Measurements from ENCODE around the gene RO60.

GRCh38 chr1:193070386-193070753 lies 11.0 kb downstream of the RO60 start:
- TF ChIP-seq CTCF (IDR thresholded peaks at IDR 0.05; ENCODE audit: low read depth, low read length) (peak; percentile 1; the same call in 1 of the 2 replicates), EZH2phosphoT487 (IDR thresholded peaks at IDR 0.05; ENCODE audit: low read depth) (no peak)

Data from OCI-LY3 (cell line).